Activated CD8-positive, alpha-beta memory T cell treated with anti-CD3 and anti-CD28 coated beads, Interleukin-2, amount 50 U/mL, for 1 hour (primary cell): Measurements from ENCODE around the gene C12orf76.
"Not testable (repeated sequence)": the region's sequence is repeated elsewhere in the genome, so short reads cannot be mapped to it uniquely, and the experiment has no call there.

Experiments
- DNase-seq: peaks from one replicate; pipeline ENCODE4 v3.0.0-alpha.2; 2020; ENCODE audit errors: extremely low read depth

C12orf76 gene

DNA sequence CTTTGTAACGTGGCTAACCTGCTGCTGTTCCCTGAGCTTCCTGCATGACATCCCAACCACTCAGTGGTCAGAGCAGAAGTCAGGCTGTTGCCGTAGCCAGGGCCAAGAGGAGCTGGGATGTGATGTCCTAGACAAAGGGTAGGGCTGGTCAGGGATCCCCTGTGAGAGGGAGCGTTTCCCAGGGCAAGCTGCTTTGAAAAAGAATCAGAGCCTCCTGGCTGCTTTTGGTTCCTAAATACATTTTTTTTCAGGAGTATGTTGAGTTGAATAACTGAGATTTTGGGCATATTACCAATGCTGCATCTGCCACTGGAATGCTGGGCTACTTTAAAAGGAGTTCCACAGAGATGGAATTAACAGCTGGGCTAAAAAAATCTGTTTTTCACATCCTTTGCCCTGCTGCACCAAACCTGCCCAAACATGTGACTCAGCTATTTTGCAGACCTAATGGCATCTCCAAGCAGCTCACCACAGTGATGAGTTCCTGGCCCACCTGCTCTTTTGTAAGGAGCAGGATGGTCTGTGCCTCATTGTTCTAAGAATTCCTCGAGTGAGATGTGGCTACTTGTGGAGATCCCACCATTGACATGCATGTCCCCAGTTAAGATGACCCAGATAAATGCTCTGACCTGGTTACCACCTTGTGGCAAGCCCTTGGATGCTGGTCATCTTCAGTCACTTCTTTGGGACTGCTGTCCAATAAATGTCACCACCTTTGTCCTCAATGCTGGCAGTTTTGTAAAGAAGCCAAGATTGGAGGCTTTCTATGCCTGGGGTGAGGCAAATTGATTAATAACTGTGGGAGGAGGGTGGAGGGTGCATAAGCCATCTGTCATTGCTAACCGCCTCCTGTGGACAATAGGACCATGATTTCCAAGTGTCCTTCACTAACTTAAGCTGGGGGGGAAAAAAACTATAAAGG is 25.0 kb downstream of the C12orf76 start:
- DNase-seq: no peak

DNA sequence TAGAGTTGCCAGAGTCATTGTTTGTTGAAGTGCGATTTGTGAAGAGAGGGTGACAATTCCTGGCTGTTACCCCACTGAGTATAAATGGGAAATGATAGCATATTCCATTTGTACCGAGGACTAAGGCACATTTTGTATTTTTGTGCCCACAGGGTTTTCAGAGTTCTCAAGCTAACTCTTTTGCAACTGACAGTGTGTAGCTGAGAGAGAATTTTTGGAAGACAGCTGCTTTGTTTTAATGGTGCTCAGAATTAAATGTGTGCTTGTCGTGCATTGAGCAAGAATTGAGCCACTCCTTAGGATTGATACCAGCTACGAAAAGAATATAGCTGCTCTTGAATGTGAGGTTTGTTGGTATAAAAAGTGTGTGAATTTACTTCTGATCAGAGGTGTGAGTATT is 27.4 kb downstream of the C12orf76 start:
- no peak for DNase-seq

DNA sequence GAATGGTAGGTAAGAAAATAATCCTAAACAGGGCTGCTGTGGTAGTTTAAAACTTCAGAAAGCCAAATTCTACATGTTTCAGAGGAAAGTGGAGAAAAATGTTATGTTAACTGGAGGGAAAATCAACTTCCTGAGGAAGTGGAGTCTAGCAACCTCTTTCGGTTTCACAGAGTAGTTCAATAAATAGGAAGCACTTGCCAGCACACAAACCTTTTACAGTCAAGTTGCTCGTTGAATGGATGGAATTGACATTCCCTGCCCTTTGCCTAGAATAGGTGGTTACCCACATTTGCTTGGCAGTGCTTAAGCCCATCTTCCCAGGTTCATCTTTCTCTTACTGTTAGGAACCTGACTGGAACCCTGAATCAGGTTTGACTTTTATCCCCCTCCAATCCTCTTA is 33.2 kb downstream of the C12orf76 start:
- no peak for DNase-seq

DNA sequence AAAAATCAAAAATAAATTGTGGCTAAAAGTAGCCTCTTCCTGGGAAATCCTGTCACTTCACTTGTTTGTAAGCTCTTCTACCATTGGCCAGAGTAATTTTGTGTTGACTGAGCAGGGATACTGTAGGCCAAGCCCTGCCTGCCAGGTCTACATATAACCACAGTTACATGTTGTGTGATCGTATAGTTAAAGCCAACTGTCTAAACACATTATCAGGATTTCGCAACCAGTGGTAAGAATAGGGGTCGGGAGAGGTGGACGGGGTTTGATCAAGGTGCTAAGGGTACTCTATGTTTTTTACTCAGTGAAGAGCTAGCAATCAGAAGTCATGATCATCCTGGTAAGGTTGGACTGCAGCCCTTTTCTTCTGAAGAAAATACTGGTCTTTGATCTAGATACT is 35.7 kb downstream of the C12orf76 start:
- no peak for DNase-seq

DNA sequence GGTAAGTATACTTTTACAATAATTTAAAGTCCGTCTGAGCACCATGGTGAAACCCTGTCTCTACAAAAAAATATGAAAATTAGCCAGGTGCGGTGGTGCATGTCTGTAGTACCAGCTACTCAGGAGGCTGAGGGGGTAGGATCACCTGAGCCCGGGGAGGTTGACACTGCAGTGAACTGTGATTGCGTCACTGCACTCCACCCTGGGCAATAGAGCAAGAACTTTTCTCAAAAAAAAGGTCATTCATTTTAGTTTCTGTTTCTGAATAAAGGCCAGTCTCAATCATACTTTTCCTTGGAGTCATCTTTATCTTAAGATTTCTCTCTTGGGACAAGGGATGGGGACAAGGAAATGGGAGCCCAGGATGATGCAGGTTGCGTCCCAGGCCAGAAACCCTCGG is 36.2 kb downstream of the C12orf76 start:
- no peak for DNase-seq

DNA sequence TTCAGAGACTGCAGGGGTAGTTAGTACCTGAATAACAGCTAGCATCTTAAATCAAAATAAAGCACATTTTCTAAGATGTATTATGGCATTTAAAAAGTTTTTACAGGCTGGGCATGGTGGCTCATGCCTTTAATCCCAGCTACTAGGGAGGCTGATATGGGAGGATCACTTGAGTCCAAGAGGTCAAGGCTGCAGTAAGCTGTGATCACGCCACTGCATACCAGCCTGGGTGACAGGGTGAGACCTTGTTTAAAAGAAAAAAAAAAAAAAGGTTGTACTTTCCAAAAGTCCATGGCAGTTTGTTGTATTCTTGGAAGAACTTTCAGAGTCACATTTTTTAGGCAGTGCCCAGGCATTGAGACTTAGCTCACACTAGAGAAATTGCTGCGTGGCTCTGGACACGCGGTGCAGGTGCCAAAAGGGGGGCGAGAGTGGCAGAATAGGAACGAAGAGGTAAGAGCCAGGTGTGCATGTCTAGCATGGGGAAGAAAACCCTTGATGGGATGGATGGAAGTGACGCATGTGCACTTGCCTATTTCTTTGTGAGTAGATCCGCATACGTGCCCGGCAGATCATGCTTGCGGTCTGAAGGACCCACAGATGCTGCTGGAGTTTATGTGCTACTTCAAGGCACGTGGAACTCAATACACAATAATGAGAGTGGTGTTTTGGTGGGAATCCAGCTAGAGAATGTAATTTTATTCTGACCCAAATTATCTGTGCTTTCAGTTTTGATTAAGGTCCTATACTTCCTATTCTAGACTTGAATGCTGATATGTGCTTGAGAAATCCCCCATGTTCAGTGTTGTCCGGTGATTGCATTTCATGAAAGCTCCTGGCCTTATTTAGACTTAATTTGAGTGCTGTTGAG is 37.2 kb downstream of the C12orf76 start:
- DNase-seq: no peak

DNA sequence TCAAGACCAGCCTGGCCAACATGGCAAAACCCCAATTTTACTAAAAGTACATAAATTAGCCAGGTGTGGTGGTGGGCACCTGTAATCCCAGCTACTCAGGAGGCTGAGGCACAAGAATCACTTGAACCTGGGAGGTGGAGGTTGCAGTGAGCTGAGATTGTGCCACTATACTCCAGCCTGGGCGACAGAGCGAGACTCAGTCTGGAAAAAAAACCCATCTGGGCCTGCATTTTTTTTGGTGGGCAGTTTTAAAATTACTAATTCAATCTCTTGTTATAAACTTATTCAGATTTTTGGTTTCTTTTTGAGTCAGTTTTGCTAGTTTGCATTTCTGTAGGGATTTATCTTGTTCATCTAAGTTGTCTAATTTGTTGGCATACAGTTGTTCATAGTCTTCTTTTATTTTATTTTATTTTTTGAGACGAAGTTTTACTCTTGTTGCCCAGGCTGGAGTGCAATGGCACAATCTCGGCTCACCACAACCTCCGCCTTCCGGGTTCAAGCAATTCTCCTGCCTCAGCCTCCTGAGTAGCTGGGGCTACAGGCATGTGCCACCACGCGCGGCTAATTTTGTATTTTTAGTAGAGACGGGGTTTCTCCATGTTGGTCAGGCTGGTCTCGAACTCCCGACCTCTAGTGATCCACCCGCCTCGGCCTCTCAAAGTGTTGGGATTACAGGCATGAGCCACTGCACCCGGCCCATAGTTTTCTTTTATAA is 39.5 kb downstream of the C12orf76 start:
- DNase-seq: not testable (repeated sequence)

DNA sequence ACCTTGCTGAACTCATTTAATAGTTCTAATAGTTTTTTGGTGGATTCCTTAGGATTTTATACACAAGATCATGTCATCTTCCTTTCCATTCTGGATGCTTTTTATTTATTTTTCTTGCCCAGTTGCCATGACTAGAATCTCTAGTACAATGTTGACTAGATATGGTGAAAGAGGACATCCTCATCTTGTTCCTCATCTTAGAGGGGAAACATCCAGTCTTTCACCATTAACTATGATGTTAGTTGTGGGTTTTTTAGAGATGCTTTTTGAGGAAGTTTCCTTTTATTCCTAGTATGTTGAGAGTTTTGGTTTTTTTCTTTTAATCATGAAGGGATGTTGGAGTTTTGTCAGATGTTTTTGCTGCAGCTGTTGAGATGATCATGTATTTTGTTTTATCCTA is 40.4 kb downstream of the C12orf76 start:
- no peak for DNase-seq

DNA sequence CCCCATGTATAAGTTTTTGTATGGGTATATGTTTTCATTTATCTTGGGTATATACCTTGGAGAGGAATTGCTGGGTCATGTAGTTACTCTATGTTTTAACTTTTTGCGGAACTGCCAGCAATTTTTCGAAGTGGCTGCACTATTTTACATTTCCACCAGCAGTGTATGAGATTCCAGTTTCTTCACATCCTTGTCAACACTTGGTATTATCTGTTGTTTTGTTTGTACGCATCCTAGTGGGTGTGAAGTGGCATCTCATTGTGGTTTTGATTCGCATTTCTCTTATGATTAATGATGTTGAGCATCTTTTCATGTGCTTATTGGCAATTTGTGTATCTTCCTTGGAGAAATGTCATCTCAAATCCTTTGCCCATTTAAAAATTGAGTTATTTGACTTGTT is 42.2 kb downstream of the C12orf76 start:
- no peak for DNase-seq

DNA sequence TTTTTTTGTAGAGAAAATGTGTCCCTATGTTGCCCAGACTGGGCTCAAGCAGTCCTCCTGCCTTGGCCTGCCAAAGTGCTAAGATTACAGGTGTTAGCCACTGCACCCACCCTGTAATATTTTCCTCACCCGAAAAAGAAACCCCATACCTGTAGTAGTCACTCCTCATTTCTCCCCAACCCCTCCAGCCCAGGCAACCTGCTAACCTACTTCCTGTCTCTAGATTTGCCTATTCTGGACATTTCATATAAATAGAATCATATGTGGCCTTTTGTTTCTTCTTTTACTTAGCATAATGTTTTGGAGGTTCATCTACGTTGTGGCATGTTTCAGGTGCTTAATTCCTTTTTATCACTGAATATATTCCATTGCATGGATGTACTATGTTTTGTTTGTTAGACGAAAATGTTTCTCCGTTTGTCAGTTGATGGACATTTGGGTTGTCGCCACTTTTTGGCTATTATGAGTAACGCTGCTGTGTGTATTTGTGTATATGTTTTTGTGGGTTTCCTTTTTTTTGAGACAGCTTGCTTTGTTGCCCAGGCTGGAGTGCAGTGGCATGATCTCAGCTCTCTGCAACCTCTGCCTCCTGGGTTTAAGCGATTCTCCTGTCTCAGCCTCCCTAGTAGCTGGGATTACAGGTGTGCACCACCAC is 42.9 kb downstream of the C12orf76 start:
- DNase-seq: no peak

DNA sequence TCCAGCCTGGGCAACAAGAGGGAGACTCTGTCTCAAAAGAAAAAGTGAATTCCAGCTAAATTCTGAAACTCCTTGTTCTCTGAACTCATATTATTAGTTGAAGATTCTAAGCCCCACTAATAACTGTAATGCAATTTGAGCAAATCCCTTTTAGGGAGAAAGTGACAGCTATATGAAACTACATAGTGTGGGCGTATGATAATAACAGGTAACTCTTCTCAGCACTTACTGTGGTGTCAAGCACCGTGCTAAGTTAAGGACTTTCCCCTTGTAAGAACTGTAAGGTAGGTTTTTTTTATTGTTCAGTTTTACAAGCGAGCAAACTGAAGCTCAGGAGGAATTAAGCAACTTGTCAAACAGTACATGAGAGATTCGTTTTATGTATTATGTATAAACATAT is 43.7 kb downstream of the C12orf76 start:
- no peak for DNase-seq

DNA sequence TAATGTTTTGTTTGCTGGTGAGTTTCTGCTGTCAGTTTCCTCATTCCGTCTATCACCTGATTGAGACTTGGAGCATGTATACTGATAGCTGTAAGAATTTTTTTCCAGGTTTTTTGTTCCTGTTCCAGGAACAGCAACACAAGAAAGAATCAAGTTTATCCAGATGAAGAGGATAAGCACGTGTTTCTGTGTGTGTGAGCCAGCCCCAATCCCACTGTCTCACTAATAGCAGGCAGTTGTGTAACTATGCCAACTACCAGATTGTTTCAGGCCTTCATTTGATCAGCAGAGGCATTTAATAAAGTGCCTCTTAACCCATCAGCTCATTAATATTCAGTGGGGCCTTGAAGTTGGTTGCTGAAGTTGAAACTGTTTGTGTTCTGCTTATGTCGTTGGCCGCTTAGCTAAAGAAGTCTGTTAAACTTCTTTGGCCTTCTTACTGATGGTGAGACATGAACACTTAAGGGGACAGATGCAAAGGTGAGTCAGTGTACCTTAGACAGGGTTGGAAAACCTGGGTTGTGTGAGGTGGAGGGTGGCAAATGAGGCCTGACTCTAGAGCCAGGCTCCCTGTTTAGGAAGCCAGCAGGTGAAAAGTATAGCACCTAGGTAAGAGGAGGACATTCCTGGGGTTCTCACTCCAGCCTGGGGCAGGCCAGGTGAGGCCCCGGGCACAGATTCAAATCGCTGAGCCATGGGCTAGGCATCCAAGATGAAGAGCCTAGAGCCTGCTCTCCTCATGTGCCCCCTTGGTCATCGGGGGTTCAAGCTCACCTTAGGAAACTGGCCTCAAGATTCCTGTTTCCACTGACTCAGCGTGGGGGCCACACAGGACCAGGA is 45.4 kb downstream of the C12orf76 start:
- DNase-seq: no peak

DNA sequence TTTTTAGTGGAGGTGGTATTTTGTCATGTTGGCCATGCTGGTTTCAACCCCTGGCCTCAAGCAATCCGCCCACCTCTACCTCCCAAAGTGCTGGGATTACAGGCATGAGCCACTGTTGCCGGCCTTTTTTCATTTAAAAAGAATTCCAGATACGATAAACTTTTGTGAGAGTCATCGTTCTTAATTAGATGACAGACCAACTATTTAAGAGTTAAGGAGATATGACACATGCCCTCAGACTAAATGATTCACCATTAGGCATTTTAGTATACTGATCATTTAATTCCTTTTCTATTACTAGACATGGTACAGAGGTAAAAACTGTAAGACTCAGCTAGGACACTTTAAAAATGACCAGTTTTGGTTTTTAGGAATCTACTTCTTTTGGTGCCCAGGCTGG is 46.7 kb downstream of the C12orf76 start:
- no peak for DNase-seq

DNA sequence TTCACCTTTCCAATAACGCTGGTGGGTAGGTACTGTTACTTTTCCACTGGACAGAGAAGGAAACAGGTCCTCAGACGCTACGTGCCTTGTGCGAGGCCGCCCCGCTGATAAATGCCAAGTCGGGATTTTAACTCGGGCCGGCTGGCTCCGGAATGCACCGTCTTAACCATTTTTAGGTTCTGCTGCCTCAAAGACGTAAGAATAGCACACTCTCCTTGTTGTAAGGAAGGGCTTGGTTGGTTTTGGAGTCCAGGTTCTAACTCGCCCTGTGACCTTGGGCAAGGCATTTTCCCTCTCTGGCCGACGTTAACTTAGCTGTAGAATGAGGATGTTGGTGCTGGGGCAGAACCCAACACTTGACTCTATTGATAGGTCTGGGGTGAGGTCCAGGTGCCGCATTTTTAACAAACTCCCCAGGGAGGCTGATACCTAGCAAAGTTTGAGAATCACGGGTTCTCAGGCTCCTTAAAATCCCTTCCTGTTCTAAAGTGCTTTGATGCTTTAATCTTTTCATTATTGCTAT is 48.3 kb downstream of the C12orf76 start:
- no peak for DNase-seq

DNA sequence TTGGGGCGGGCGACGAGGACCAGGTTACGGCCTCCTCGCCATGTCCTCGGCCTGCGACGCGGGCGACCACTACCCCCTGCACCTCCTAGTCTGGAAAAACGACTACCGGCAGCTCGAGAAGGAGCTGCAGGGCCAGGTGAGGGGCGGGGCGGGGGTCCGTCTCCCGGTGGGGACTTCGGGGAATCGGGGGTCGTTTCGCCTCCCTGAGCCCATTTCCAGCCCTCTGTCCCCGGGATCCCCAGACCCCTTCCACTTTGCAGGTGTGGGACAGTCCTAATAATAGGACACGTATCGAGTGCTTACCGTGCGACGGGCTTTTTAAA is 48.7 kb downstream of the C12orf76 start:
- DNase-seq: no peak

DNA sequence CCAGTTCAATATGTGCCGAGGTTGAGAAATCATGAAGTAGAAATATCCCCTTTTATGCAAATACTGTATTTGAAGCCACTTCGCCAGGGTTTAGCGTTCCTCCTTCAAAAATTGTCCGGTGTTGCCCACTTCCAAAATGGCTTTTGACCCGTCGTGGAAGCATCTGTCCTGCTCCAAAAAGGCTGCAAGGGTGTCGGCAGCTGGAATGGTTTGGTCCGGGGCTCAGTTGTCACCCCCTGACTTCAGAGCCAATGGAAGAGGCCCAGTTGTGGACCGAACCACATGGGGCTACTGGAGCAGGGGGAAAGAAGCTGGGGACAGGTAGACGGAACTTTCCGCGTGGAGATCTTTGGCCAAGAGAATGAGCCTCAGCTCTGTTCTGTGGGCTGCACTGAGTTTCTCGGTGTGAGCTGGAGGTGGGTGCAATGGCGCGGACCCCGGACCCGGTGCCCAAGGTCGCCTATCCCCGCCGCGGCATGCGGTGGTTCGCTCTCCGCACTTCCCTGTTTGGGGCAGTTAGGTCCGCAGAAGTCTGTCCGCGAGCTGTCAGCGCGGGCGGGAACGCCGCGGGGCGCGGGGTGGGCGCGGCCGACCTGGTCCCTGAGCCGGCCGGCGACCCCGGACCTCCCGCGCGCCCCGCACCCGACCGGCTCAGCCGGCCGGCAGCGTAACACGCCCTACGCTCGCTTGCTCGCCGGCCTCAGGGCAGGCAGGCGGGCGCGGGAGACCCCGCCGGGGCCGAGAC is 49.2 kb downstream of the C12orf76 start, which contains the start of gene ANKRD13A:
Gene ANKRD13A, plus strand, starts transcription at position 527 of the 745 bp plus-strand sequence. CDS start 259 bp downstream, outside the sequence.
- peak; percentile 83 for DNase-seq

DNA sequence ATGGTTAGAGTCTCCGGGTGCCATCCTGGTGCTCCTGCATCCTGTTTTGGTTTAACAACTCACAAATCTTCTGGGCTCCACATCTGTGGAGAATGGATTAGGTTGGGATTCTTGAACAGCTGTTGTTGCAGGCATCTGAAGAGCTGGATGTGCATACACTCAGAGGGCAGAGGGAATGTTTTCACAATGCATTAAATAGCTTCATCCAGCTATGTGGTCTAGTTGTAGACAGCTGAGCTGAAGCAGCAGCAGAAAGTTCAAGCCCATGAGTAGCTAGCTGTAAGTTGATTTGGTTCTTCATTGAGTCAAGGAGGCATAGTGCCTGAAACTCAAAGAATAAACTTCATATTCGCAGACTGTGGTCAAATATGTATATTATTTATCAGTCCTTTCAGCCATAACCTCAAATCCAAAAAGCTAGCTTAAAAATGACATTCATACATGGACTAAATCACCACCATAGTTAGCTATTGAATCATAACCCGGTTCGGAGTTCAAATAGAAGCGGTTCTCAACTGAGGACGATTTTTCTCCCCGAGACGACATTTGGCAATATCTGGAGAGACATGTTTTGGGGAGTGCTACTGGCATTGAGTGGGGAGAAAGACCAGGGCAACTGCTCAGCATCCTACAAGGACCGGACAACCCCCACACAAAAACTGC is 50.0 kb downstream of the C12orf76 start:
- no peak for DNase-seq

DNA sequence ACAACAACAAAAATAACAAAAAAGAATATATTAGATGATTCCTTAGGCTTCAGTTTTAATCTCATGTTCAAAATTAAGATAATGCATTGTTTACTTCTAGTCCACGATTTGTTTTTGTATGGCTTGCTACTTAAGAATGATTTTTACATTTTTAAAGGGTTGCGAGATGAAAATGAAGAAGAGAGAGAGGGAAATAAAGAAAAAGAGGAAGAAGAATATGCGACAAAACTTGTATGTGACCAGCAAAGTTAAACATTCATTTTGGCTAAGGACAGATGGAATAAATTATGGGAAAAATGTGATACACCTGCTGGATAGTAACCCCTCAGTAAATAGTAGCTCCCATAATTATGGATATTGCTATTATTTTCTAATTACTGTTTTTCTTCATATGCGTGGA is 50.9 kb downstream of the C12orf76 start:
- DNase-seq: no peak

DNA sequence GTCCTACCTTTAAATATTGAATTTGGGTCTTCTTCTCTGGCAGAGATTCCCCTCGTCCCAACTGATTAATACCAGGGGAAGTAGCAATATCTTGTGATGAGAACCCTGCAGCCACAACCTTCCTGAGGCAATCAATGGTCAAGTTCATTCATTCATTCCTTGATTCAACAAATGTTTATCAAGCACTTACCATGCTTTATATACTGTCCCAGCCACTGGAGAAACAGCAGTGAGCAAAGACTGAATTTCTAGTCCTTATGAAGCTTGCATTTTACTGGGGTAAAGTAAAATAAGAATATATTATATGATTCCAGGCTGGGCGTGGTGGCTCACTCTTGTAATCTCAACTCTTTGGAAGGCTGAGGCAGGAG is 51.9 kb downstream of the C12orf76 start:
- no peak for DNase-seq
